ENCODE measurements around the gene LDB2.
"Not testable (repeated sequence)": the region's sequence is repeated elsewhere in the genome, so short reads cannot be mapped to it uniquely, and the experiment has no call there.

Gene LDB2

GRCh38 chr4:16545656-16546055 lies 352.8 kb downstream of the LDB2 start:
- no peaks in the 10 kb centered on the region for H3K9me3 ChIP-seq (ENCODE audit: low read depth, low read length)
- DNase-seq (ENCODE audit: low read depth, low spot score) = no peak
- peak overlapping the region; percentile 53 for H3K4me3 ChIP-seq
- peak overlapping the region; percentile 51; the same call in 1 of the 2 replicates for H3K27ac ChIP-seq
- no peaks in the 10 kb centered on the region for H3K36me3 ChIP-seq (ENCODE audit: insufficient read depth, low read length)
- H3K9ac ChIP-seq (ENCODE audit: insufficient read length) = no peak overlapping the region
- no peak for TF ChIP-seq POLR2AphosphoS5 (IDR thresholded peaks at IDR 0.05; ENCODE audit: borderline replicate concordance, low read depth, low read length)
- TF ChIP-seq FOXP2 (optimal IDR thresholded peaks at IDR 0.05; ENCODE audit: control extremely low read depth, extremely low read length, insufficient read depth) = no peak
- no peak for TF ChIP-seq EZH2 (IDR thresholded peaks at IDR 0.05)

- no peaks in the 10 kb centered on the region for H3K36me3 ChIP-seq (ENCODE audit: insufficient read depth, low read length)
- no peak for DNase-seq (ENCODE audit: low read depth, low spot score)
- no peaks in the 10 kb centered on the region for H3K9me3 ChIP-seq (ENCODE audit: low read depth, low read length)
- TF ChIP-seq POLR2AphosphoS5 (IDR thresholded peaks at IDR 0.05; ENCODE audit: borderline replicate concordance, low read depth, low read length) = no peak
- TF ChIP-seq FOXP2 (optimal IDR thresholded peaks at IDR 0.05; ENCODE audit: control extremely low read depth, extremely low read length, insufficient read depth) = no peak
- TF ChIP-seq EZH2 (IDR thresholded peaks at IDR 0.05) = no peak
- peak overlapping the region; percentile 51; the same call in 1 of the 2 replicates for H3K27ac ChIP-seq
- H3K9ac ChIP-seq (ENCODE audit: insufficient read length) = no peak overlapping the region
- peak overlapping the region; percentile 53 for H3K4me3 ChIP-seq
These were observed 353.6 kb downstream of the LDB2 start for GRCh38 chr4:16544869-16545268.

- TF ChIP-seq EZH2 (IDR thresholded peaks at IDR 0.05) (no peak), FOXP2 (optimal IDR thresholded peaks at IDR 0.05; ENCODE audit: control extremely low read depth, extremely low read length, insufficient read depth) (no peak), POLR2AphosphoS5 (IDR thresholded peaks at IDR 0.05; ENCODE audit: borderline replicate concordance, low read depth, low read length) (no peak)
- no peak overlapping the region for H3K9ac ChIP-seq (ENCODE audit: insufficient read length)
- no peak overlapping the region for H3K27ac ChIP-seq
- H3K36me3 ChIP-seq (ENCODE audit: insufficient read depth, low read length) = no peaks in the 10 kb centered on the region
- H3K9me3 ChIP-seq (ENCODE audit: low read depth, low read length) = no peaks in the 10 kb centered on the region
- no peak for DNase-seq (ENCODE audit: low read depth, low spot score)
- H3K4me3 ChIP-seq = no peak overlapping the region
These were observed 354.2 kb downstream of the LDB2 start for GRCh38 chr4:16544251-16544721.

- Histone ChIP-seq H3K4me3 (no peak overlapping the region), H3K27ac (no peak overlapping the region), H3K9ac (ENCODE audit: insufficient read length) (no peak overlapping the region), H3K9me3 (ENCODE audit: low read depth, low read length) (no peaks in the 10 kb centered on the region), H3K36me3 (ENCODE audit: insufficient read depth, low read length) (no peaks in the 10 kb centered on the region)
- no peak for DNase-seq (ENCODE audit: low read depth, low spot score)
- no peak for TF ChIP-seq FOXP2 (optimal IDR thresholded peaks at IDR 0.05; ENCODE audit: control extremely low read depth, extremely low read length, insufficient read depth)
- no peak for TF ChIP-seq EZH2 (IDR thresholded peaks at IDR 0.05)
- TF ChIP-seq POLR2AphosphoS5 (IDR thresholded peaks at IDR 0.05; ENCODE audit: borderline replicate concordance, low read depth, low read length) = no peak
These were observed 360.5 kb downstream of the LDB2 start for GRCh38 chr4:16537926-16538325.

GRCh38 chr4:16532240-16532970 lies 366.0 kb downstream of the LDB2 start:
- TF ChIP-seq POLR2AphosphoS5 (IDR thresholded peaks at IDR 0.05; ENCODE audit: borderline replicate concordance, low read depth, low read length) = no peak
- no peak for TF ChIP-seq EZH2 (IDR thresholded peaks at IDR 0.05)
- TF ChIP-seq FOXP2 (optimal IDR thresholded peaks at IDR 0.05; ENCODE audit: control extremely low read depth, extremely low read length, insufficient read depth) = no peak
- no peak for DNase-seq (ENCODE audit: low read depth, low spot score)
- H3K9me3 ChIP-seq (ENCODE audit: low read depth, low read length) = no peaks in the 10 kb centered on the region
- H3K36me3 ChIP-seq (ENCODE audit: insufficient read depth, low read length) = no peaks in the 10 kb centered on the region
- peak overlapping the region; percentile 55 for H3K4me3 ChIP-seq
- no peak overlapping the region for H3K27ac ChIP-seq
- H3K9ac ChIP-seq (ENCODE audit: insufficient read length) = no peak overlapping the region

GRCh38 chr4:16530688-16531635 lies 367.5 kb downstream of the LDB2 start:
- Histone ChIP-seq H3K36me3 (ENCODE audit: insufficient read depth, low read length) (no peaks in the 10 kb centered on the region), H3K27ac (no peak overlapping the region), H3K9ac (ENCODE audit: insufficient read length) (no peak overlapping the region), H3K4me3 (no peak overlapping the region), H3K9me3 (ENCODE audit: low read depth, low read length) (no peaks in the 10 kb centered on the region)
- no peak for DNase-seq (ENCODE audit: low read depth, low spot score)
- TF ChIP-seq POLR2AphosphoS5 (IDR thresholded peaks at IDR 0.05; ENCODE audit: borderline replicate concordance, low read depth, low read length) (no peak), EZH2 (IDR thresholded peaks at IDR 0.05) (no peak), FOXP2 (optimal IDR thresholded peaks at IDR 0.05; ENCODE audit: control extremely low read depth, extremely low read length, insufficient read depth) (no peak)

- H3K9me3 ChIP-seq (ENCODE audit: low read depth, low read length) = no peaks in the 10 kb centered on the region
- no peaks in the 10 kb centered on the region for H3K36me3 ChIP-seq (ENCODE audit: insufficient read depth, low read length)
- no peak overlapping the region for H3K27ac ChIP-seq
- no peak overlapping the region for H3K4me3 ChIP-seq
- H3K9ac ChIP-seq (ENCODE audit: insufficient read length) = no peak overlapping the region
- no peak for DNase-seq (ENCODE audit: low read depth, low spot score)
- TF ChIP-seq POLR2AphosphoS5 (IDR thresholded peaks at IDR 0.05; ENCODE audit: borderline replicate concordance, low read depth, low read length) (no peak), FOXP2 (optimal IDR thresholded peaks at IDR 0.05; ENCODE audit: control extremely low read depth, extremely low read length, insufficient read depth) (no peak)
These were observed 373.4 kb downstream of the LDB2 start for GRCh38 chr4:16524911-16525554.

GRCh38 chr4:16524406-16524805 lies 374.0 kb downstream of the LDB2 start:
- TF ChIP-seq POLR2AphosphoS5 (IDR thresholded peaks at IDR 0.05; ENCODE audit: borderline replicate concordance, low read depth, low read length) (no peak), EZH2 (IDR thresholded peaks at IDR 0.05) (no peak), FOXP2 (optimal IDR thresholded peaks at IDR 0.05; ENCODE audit: control extremely low read depth, extremely low read length, insufficient read depth) (no peak)
- DNase-seq (ENCODE audit: low read depth, low spot score) = no peak
- no peak overlapping the region for H3K4me3 ChIP-seq

GRCh38 chr4:16523526-16523925 lies 374.9 kb downstream of the LDB2 start:
- H3K9me3 ChIP-seq (ENCODE audit: low read depth, low read length); H3K36me3 ChIP-seq (ENCODE audit: insufficient read depth, low read length); H3K9ac ChIP-seq (ENCODE audit: insufficient read length); H3K4me3 ChIP-seq; H3K27ac ChIP-seq; DNase-seq (ENCODE audit: low read depth, low spot score): not testable (repeated sequence)

More at GRCh38 chr4:16524406-16524805, 374.0 kb downstream of the LDB2 start:
- no peaks in the 10 kb centered on the region for H3K36me3 ChIP-seq (ENCODE audit: insufficient read depth, low read length)
- no peaks in the 10 kb centered on the region for H3K9me3 ChIP-seq (ENCODE audit: low read depth, low read length)
- H3K9ac ChIP-seq (ENCODE audit: insufficient read length) = no peak overlapping the region
- no peak overlapping the region for H3K27ac ChIP-seq
